ENCODE results near the gene FUT1.

The FUT1 gene

DNA sequence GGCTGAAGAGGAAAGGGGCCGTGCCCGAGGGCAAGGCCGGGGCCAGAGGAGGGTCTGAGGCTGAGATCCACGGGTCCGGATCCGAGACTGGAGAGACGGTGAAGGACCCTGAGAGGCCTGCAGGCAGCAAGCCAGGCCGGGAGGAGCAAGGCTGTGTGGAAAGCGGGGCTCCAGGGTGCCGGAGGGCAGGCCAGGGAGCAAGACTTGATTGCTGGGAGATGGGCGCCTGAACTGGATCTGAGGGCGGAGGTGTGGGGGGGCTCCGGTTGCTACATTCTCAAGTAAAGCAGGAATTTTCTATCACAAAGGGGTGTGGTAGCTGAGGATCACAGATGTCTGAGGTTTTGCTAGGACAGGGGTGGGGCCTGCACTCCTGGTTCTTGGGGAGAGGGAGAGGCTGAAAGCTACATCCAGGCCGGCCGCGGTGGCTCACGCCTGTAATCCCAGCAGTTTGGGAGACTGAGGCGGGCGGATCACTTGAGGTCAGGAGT lies 36.7 kb downstream of the FUT1 start:
- no peak for DNase-seq

DNA sequence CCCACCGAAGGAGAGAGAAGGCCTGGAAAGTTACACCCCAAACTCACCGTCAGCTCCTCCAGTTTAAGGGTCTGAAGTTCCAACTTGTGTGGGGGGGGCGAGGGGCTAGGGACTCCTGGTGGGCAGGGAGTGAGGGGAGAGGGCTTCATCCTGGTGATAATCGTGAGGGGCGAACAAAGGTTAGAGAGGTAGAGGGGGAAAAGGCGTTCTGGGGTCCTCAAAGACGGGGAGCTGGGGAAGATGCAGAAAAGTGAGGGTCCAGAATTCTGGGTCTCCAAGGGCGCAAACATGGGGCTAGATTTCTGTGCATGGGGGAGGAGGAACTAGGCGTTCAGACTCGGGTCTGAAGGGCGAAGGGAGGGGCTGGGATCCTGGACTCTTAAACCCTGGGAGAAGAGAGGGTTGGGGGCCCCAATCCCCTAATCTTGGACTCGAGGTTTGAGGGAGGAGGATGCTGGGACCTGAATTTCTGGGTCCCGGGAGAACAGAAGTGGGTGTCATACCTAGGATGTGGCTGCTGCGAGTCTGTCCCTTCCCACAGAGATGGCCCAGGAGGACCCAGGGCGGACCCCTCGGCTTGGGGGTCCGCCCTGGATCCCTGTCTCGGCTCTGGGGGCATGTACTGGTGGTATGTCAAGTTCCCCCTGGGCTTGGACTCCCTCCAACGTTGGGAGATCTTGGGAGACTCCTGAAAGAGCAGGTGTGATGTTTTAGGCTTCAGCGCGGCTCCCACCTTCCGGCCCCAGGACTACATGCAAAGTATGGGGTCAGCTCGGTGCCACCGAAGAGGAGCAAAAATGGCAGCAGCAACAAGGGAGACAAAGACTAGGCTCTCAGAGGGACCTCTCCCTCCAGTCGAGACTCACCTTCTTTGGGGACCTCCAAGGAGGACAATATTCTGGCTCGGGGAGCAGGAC lies 37.4 kb downstream of the FUT1 start:
- no peak for DNase-seq

GRCh38 chr19:48713864-48714755 lies 38.3 kb downstream of the FUT1 start:
- DNase-seq: peak; percentile 99

- DNase-seq: no peak
These were observed 39.2 kb downstream of the FUT1 start for GRCh38 chr19:48713041-48713863.

DNA sequence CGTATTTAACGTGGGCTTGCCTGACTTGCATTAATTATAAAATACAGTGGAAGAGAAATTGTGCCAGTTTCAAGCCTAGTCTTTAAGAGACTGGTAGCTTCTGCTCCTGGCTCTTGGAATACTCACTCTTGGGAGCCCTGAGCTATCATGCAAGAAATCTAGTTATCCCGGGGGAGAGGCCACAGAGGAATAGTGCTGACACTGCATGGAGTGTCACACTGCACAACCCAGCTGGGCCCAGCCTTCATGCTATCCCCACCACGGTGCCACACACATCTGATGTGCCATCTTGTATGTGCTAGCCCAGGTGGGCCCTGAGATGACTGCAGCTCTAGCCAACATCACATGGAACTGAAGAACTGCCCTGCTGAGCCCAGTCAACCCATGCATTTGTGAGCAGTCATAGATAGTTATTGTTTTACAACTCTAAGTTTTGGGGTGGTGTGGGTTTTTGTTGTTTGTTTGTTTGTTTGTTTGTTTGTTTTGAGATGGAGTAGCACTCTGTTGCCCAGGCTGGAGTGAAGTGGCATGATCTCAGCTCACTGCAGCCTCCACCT lies 41.3 kb downstream of the FUT1 start:
- DNase-seq: no peak

- no peak for DNase-seq
These were observed 44.0 kb downstream of the FUT1 start for GRCh38 chr19:48708471-48708870.

- no peak for DNase-seq
These were observed 47.0 kb downstream of the FUT1 start for GRCh38 chr19:48705431-48705830.

- no peak for DNase-seq
These were observed 49.1 kb downstream of the FUT1 start for GRCh38 chr19:48703316-48703715.

GRCh38 chr19:48702701-48703100 lies 49.7 kb downstream of the FUT1 start:
- DNase-seq: no peak

GRCh38 chr19:48698046-48698445 lies 54.4 kb downstream of the FUT1 start:
- peak; percentile 85 for DNase-seq

Data from NCI-H226 (cell line).